Psoas muscle (tissue), 8 donors: ENCODE measurements around the gene TRHDE. TPM values are rescaled to one million over a fixed set of nuclear protein-coding genes. Genes with fewer than 3 reads are reported as not detected.

Source experiments
- ATAC-seq, 4 donors: fragments of 200-7000 bp; cut with Tn5 transposase; one replicate each; pipeline ENCODE4 v1.9.1; 2020; ENCODE audit warnings: moderate library complexity in 3 of 4, mild to moderate bottlenecking in 2 of 4
- DNase-seq, 2 donors: peaks; one replicate each; pipeline ENCODE4 v3.0.0-alpha.2; 2020
- H3K27ac ChIP-seq: fragments of 200-600 bp; one replicate; pipeline ENCODE4 v1.8.0; 2022
- H3K27me3 ChIP-seq, 3 donors: fragments of 200-600 bp in 1 of 3; one replicate each; pipeline versions ENCODE4 v1.6.1 to v1.8.0; 2013 to 2022; ENCODE audit warnings: low read length in 2 of 3, mild to moderate bottlenecking in 2 of 3, moderate library complexity in 1 of 3; ENCODE audit not compliant: insufficient read depth in 3 of 3
- H3K36me3 ChIP-seq, 2 donors: fragments of 200-600 bp in 1 of 2; one replicate each; pipeline versions ENCODE4 v1.6.1 to v1.8.0; 2013 to 2022; ENCODE audit warnings: low read depth in 1 of 2, mild to moderate bottlenecking in 1 of 2, moderate library complexity in 1 of 2; ENCODE audit not compliant: insufficient read depth in 1 of 2
- H3K4me1 ChIP-seq: fragments of 200-600 bp; one replicate; pipeline ENCODE4 v1.8.0; 2022
- H3K4me3 ChIP-seq: fragments of 200-600 bp; one replicate; pipeline ENCODE4 v1.8.0; 2022; ENCODE audit warnings: mild to moderate bottlenecking
- H3K9me3 ChIP-seq: fragments of 200-600 bp; one replicate; pipeline ENCODE4 v1.8.0; 2022
- WGBS, 3 donors: extraction: QIAGEN DNeasy Blood & Tissue Kit; methylation state at CpG; one replicate each; pipeline versions ENCODE4 v1.1.6 to v1.1.7; 2013; 5-methylcytosine and 5-hydroxymethylcytosine counted together
- intact Hi-C, 2 donors: fragments of 100-400 bp; cut with DNase I; formaldehyde crosslinking; loops; one replicate each; pipeline versions ENCODE4 v1.11.0 to v1.14.2; 2022
- polyA plus RNA-seq, 3 donors: library from polyadenylated mRNA; stranded (reverse); fragments of 200-250 nt; gene quantifications; one replicate each; pipeline ENCODE4 v1.2.3, GENCODE V29; 2013
- total RNA-seq, 4 donors: library from RNA; stranded (reverse); fragmentation: NEBNext Ultra II Directional in 2 of 4; extraction: Animal tissue kit (Norgen Biotek cat#: 25700) in 2 of 4; gene quantifications; one replicate each; pipeline versions ENCODE4 v1.2.1 to v1.2.4, GENCODE V29; 2021 to 2023
- TF ChIP-seq, protein P1 (sequence below): fragments of 200-600 bp; IDR thresholded peaks from one replicate; pipeline ENCODE4 v1.8.0; 2022; ENCODE audit warnings: antibody characterized with exemption
- donor health status: healthy with polysubstance abuse.
- donor health status: DM: no; HTN: no; CAD: no; lungs with moderate emphysema.
- donor health status: Bipolar disorder and iron deficiency.
- donor health status: healthy.
- donor health status: DM: yes; HTN: yes; CAD: no.
- donor health status: DM: no; HTN: no; CAD: no.
- donor health status: DM: no; HTN: no; CAD: no.
- donor health status: DM: yes; HTN: yes; CAD: no.

Gene TRHDE
- total and polyA plus RNA-seq, 7 donors: 0.08 to 1.7 (median 0.60) TPM

GRCh38 chr12:72271451-72272090, 599 bp upstream of the TRHDE start:
- DNase-seq: peak in 1 of 2 donors; percentile 48
- TF ChIP-seq, protein P1, sequence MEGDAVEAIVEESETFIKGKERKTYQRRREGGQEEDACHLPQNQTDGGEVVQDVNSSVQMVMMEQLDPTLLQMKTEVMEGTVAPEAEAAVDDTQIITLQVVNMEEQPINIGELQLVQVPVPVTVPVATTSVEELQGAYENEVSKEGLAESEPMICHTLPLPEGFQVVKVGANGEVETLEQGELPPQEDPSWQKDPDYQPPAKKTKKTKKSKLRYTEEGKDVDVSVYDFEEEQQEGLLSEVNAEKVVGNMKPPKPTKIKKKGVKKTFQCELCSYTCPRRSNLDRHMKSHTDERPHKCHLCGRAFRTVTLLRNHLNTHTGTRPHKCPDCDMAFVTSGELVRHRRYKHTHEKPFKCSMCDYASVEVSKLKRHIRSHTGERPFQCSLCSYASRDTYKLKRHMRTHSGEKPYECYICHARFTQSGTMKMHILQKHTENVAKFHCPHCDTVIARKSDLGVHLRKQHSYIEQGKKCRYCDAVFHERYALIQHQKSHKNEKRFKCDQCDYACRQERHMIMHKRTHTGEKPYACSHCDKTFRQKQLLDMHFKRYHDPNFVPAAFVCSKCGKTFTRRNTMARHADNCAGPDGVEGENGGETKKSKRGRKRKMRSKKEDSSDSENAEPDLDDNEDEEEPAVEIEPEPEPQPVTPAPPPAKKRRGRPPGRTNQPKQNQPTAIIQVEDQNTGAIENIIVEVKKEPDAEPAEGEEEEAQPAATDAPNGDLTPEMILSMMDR: no peak
- ATAC-seq: peak; percentile 7 to 18 (median 10)
- Histone ChIP-seq H3K4me1 (peaks cover 10% of the 10 kb centered on the region), H3K4me3 (peak overlapping the region; percentile 71), H3K36me3 (no peaks in the 10 kb centered on the region), H3K27ac (peak overlapping the region; percentile 65), H3K9me3 (no peaks in the 10 kb centered on the region), H3K27me3 (peaks cover 6 to 50% (median 20%) of the 10 kb centered on the region in 3 donors)
- WGBS, 3 donors: 1 to 2% (median 2%) methylated on average over 35 of the region's 35 CpGs
- intact Hi-C loops: no loop called here

GRCh38 chr12:72272731-72273498, 745 bp downstream of the TRHDE start:
- peaks cover 6 to 50% (median 20%) of the 10 kb centered on the region in 3 donors for H3K27me3 ChIP-seq
- WGBS, 3 donors: 1% methylated on average over 76 to 79 of the region's 79 CpGs

GRCh38 chr12:72273499-72273837, 1.3 kb downstream of the TRHDE start:
- Histone ChIP-seq H3K4me3 (peak overlapping the region; percentile 71), H3K9me3 (no peaks in the 10 kb centered on the region), H3K36me3 (no peaks in the 10 kb centered on the region), H3K4me1 (peaks cover 10% of the 10 kb centered on the region), H3K27ac (peak overlapping the region; percentile 65), H3K27me3 (peaks cover 3 to 50% (median 20%) of the 10 kb centered on the region in 3 donors)
- no peak for DNase-seq
- TF ChIP-seq, protein P1: no peak
- intact Hi-C loops: no loop called here
- WGBS, 3 donors: 0 to 1% (median 1%) methylated on average over 24 of the region's 24 CpGs
- peak in 2 of 4 donors; percentile 11 to 12 for ATAC-seq

More at GRCh38 chr12:72272731-72273498, 745 bp downstream of the TRHDE start:
- Histone ChIP-seq H3K9me3 (no peaks in the 10 kb centered on the region), H3K4me1 (peaks cover 10% of the 10 kb centered on the region), H3K4me3 (peak overlapping the region; percentile 71), H3K36me3 (no peaks in the 10 kb centered on the region), H3K27ac (peak overlapping the region; percentile 65)
- peak in 1 of 2 donors; percentile 60 for DNase-seq
- peak; percentile 21 to 31 (median 29) for ATAC-seq
- TF ChIP-seq, protein P1: no peak
- intact Hi-C loops: no loop called here

DNA sequence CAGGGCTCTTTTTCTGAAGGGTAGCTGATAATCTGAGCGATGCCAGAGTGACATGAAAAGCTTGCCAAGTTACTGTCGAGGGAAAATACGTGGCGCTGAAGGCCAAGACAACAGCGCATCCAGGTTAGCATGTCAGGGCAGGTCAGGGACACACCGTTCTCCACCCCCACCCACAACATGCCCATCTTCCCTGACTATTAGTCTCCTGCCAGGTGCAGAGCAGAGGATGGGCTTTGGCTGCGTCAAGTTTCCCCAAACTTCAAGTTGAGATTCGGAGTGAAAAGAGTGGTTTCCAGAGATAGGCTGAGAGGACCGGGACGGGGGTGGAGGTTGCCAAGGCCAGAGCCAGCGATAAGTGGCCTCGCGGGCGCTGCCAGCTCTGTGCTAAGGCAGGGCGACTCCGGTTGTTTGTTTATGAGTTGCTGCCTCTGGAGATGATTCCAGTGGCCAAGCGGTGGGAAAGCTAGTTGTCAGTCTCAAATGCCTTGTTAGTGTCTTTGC, 1.7 kb downstream of the TRHDE start:
- Histone ChIP-seq H3K4me1 (peaks cover 10% of the 10 kb centered on the region), H3K9me3 (no peaks in the 10 kb centered on the region), H3K36me3 (no peaks in the 10 kb centered on the region), H3K4me3 (peak overlapping the region; percentile 71), H3K27ac (peak overlapping the region; percentile 65), H3K27me3 (peaks cover 4 to 50% (median 20%) of the 10 kb centered on the region in 3 donors)
- TF ChIP-seq, protein P1: no peak
- ATAC-seq: peak in 3 of 4 donors; percentile 18 to 34 (median 34)
- WGBS, 3 donors: 4 to 6% (median 5%) methylated on average over 16 to 17 of the region's 17 CpGs
- DNase-seq: peak in 1 of 2 donors; percentile 59
- intact Hi-C loops: no loop called here
